ENCODE results near the gene STEAP4. TPM values are rescaled to one million over a fixed set of nuclear protein-coding genes. Genes with fewer than 3 reads are reported as not detected.

STEAP4 gene
- total RNA-seq, 1 experiment from 2014 or later, result 0.17 TPM

DNA sequence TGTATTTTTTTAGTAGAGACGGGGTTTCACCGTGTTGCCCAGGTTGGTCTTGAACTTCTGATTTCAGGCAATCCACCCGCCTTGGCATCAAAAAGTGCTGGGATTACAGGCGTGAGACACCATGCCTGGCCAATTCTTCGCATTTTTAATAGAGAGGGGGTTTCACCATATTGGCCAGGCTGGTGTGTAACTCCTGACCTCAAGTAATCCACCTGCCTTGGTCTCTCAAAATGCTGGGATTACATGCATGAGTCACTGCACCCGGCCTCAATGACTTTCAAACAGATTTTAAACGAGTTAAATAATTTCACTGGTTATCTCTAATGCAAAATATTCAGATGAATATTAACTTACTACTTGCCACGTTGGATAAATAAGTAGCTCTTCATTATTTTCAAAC is 37.6 kb upstream of the STEAP4 start (continued):
- TF ChIP-seq ZNF232 (CRISPR knock-in tag; IDR thresholded peaks at IDR 0.05) (no peak), GTF2I (CRISPR knock-in tag; conservative IDR thresholded peaks at IDR 0.05) (no peak), ZNF219 (CRISPR knock-in tag; IDR thresholded peaks at IDR 0.05; ENCODE audit: borderline replicate concordance) (no peak), PRRX2 (CRISPR knock-in tag; IDR thresholded peaks at IDR 0.05) (no peak), GRHL2 (CRISPR knock-in tag; IDR thresholded peaks at IDR 0.05; ENCODE audit: insufficient replicate concordance, severe bottlenecking) (no peak), JAZF1 (CRISPR knock-in tag; IDR thresholded peaks at IDR 0.05) (no peak), CREB1 (CRISPR knock-in tag; IDR thresholded peaks at IDR 0.05) (no peak)

DNA sequence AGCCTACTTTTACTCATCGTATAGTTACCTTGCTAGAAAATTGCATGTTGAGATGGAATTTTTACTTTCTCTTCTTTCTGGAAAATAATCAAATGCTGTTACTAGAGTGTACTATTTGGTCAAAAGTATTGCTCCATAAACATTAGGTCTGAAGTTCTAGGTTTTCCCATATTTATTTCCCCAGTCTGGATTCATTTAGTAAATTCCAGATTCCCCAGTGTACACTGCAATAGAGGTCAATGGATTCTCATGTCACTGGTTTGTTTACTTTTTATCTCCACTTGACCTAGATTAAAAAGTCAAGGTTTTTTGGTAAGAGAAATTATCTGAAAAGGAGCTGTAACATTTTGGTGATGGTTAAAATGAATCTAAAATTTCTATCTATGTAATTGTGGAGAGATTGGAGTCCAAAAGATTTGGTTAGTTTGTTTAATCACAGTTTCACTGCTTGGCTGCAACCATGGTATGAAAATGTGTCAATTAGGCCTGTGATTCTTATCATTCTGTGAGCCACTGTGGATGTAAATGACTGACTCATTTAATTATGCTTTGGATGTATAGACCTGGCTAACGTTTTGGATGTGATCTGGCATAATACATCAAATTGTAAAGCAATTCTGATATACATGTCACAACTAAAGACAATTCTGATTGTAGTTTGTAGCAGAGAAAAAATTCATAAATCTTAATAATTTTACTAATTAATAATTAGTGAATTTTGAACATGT is 32.7 kb upstream of the STEAP4 start:
- no peak overlapping the region for H3K4me3 Mint-ChIP-seq
- no peaks in the 10 kb centered on the region for H3K36me3 Mint-ChIP-seq
- no peaks in the 10 kb centered on the region for H3K27me3 Mint-ChIP-seq (ENCODE audit: low read depth)
- ATAC-seq, result no peak
- POLR2A ChIA-PET, result no interaction called here
- H3K4me1 Mint-ChIP-seq, result no peaks in the 10 kb centered on the region
- TF ChIP-seq NFE2L1 (CRISPR knock-in tag; IDR thresholded peaks at IDR 0.05) (no peak), GTF2I (CRISPR knock-in tag; conservative IDR thresholded peaks at IDR 0.05) (no peak), TCF7 (CRISPR knock-in tag; IDR thresholded peaks at IDR 0.05; ENCODE audit: low read depth) (no peak), FOXJ3 (CRISPR knock-in tag; IDR thresholded peaks at IDR 0.05; ENCODE audit: borderline replicate concordance) (no peak), ZNF219 (CRISPR knock-in tag; IDR thresholded peaks at IDR 0.05; ENCODE audit: borderline replicate concordance) (no peak), PRRX2 (CRISPR knock-in tag; IDR thresholded peaks at IDR 0.05) (no peak), RORB (CRISPR knock-in tag; IDR thresholded peaks at IDR 0.05) (no peak)
- TF ChIP-seq, protein P1, sequence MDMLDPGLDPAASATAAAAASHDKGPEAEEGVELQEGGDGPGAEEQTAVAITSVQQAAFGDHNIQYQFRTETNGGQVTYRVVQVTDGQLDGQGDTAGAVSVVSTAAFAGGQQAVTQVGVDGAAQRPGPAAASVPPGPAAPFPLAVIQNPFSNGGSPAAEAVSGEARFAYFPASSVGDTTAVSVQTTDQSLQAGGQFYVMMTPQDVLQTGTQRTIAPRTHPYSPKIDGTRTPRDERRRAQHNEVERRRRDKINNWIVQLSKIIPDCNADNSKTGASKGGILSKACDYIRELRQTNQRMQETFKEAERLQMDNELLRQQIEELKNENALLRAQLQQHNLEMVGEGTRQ (CRISPR knock-in tag; IDR thresholded peaks at IDR 0.05), result no peak
- TF ChIP-seq, protein P2, sequence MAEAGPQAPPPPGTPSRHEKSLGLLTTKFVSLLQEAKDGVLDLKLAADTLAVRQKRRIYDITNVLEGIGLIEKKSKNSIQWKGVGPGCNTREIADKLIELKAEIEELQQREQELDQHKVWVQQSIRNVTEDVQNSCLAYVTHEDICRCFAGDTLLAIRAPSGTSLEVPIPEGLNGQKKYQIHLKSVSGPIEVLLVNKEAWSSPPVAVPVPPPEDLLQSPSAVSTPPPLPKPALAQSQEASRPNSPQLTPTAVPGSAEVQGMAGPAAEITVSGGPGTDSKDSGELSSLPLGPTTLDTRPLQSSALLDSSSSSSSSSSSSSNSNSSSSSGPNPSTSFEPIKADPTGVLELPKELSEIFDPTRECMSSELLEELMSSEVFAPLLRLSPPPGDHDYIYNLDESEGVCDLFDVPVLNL (CRISPR knock-in tag; IDR thresholded peaks at IDR 0.05; ENCODE audit: borderline replicate concordance, low read depth), result no peak
- TF ChIP-seq, protein P3, sequence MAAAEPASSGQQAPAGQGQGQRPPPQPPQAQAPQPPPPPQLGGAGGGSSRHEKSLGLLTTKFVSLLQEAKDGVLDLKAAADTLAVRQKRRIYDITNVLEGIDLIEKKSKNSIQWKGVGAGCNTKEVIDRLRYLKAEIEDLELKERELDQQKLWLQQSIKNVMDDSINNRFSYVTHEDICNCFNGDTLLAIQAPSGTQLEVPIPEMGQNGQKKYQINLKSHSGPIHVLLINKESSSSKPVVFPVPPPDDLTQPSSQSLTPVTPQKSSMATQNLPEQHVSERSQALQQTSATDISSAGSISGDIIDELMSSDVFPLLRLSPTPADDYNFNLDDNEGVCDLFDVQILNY (CRISPR knock-in tag; IDR thresholded peaks at IDR 0.05), result no peak
- TF ChIP-seq, protein P4, sequence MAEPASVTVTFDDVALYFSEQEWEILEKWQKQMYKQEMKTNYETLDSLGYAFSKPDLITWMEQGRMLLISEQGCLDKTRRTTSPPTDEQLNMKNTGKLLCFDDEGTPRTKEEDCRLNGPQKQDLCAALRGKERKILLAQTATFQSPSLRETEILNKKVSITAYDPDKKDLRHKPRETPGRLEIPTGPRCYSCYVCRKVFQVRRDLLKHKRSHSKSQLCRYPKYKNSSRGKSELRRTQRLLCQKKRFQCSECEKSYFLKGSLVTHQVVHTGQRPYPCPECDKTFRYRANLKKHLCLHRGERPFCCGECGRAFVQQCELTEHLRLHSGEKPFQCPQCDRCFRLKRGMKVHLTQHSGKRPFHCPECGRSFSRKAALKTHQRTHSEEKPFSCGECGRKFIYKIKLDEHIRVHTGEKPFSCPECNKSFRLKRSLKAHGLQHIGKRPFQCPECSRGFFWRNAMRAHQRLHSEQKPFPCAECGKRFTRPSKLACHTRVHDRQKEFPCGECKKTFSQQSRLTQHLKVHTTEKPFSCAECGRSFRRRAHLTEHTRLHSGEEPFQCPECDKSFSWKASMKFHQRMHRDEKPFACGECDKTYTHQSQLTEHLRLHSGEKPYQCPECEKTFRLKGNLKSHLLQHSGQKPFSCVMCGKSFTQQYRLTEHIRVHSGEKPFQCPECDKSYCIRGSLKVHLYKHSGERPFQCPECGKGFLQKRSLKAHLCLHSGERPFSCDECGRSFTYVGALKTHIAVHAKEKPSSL (CRISPR knock-in tag; conservative IDR thresholded peaks at IDR 0.05), result no peak
- TF ChIP-seq, protein P5, sequence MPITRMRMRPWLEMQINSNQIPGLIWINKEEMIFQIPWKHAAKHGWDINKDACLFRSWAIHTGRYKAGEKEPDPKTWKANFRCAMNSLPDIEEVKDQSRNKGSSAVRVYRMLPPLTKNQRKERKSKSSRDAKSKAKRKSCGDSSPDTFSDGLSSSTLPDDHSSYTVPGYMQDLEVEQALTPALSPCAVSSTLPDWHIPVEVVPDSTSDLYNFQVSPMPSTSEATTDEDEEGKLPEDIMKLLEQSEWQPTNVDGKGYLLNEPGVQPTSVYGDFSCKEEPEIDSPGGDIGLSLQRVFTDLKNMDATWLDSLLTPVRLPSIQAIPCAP (CRISPR knock-in tag; IDR thresholded peaks at IDR 0.05), result no peak
- TF ChIP-seq, protein P6, sequence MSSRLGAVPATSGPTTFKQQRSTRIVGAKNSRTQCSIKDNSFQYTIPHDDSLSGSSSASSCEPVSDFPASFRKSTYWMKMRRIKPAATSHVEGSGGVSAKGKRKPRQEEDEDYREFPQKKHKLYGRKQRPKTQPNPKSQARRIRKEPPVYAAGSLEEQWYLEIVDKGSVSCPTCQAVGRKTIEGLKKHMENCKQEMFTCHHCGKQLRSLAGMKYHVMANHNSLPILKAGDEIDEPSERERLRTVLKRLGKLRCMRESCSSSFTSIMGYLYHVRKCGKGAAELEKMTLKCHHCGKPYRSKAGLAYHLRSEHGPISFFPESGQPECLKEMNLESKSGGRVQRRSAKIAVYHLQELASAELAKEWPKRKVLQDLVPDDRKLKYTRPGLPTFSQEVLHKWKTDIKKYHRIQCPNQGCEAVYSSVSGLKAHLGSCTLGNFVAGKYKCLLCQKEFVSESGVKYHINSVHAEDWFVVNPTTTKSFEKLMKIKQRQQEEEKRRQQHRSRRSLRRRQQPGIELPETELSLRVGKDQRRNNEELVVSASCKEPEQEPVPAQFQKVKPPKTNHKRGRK (CRISPR knock-in tag; IDR thresholded peaks at IDR 0.05; ENCODE audit: borderline replicate concordance), result no peak
- TF ChIP-seq, protein P7, sequence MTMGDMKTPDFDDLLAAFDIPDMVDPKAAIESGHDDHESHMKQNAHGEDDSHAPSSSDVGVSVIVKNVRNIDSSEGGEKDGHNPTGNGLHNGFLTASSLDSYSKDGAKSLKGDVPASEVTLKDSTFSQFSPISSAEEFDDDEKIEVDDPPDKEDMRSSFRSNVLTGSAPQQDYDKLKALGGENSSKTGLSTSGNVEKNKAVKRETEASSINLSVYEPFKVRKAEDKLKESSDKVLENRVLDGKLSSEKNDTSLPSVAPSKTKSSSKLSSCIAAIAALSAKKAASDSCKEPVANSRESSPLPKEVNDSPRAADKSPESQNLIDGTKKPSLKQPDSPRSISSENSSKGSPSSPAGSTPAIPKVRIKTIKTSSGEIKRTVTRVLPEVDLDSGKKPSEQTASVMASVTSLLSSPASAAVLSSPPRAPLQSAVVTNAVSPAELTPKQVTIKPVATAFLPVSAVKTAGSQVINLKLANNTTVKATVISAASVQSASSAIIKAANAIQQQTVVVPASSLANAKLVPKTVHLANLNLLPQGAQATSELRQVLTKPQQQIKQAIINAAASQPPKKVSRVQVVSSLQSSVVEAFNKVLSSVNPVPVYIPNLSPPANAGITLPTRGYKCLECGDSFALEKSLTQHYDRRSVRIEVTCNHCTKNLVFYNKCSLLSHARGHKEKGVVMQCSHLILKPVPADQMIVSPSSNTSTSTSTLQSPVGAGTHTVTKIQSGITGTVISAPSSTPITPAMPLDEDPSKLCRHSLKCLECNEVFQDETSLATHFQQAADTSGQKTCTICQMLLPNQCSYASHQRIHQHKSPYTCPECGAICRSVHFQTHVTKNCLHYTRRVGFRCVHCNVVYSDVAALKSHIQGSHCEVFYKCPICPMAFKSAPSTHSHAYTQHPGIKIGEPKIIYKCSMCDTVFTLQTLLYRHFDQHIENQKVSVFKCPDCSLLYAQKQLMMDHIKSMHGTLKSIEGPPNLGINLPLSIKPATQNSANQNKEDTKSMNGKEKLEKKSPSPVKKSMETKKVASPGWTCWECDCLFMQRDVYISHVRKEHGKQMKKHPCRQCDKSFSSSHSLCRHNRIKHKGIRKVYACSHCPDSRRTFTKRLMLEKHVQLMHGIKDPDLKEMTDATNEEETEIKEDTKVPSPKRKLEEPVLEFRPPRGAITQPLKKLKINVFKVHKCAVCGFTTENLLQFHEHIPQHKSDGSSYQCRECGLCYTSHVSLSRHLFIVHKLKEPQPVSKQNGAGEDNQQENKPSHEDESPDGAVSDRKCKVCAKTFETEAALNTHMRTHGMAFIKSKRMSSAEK (CRISPR knock-in tag; IDR thresholded peaks at IDR 0.05; ENCODE audit: borderline replicate concordance), result no peak
- no peak for DNase-seq (ENCODE audit: low spot score)
- H3K9me3 Mint-ChIP-seq, result no peaks in the 10 kb centered on the region
- CTCF ChIA-PET, result no interaction called here
- H3K27ac Mint-ChIP-seq, result no peak overlapping the region
